Activated CD4-positive, CD25-positive, alpha-beta regulatory T cell (primary cell): ENCODE data around the gene LCORL.
"Not testable (repeated sequence)": the region's sequence is repeated elsewhere in the genome, so short reads cannot be mapped to it uniquely, and the experiment has no call there.

Experiments used
- DNase-seq, 4 experiments: peaks; one replicate each; lab custom pipeline; 2025; lab: John Stamatoyannopoulos, UW

The LCORL gene

GRCh38 chr4:18021720-18022571 lies at the start of gene LCORL:
LCORL (minus strand) TSS chr4:18021755; CDS start chr4:18021751, 4 bp downstream.
- DNase-seq: peak; percentile 71 to 77 (median 76)

GRCh38 chr4:18069810-18070209 lies 48.3 kb upstream of the LCORL start:
- no peak for DNase-seq

- DNase-seq: no peak
These were observed 45.5 kb upstream of the LCORL start for GRCh38 chr4:18067031-18067430.

- no peak for DNase-seq
These were observed 41.5 kb upstream of the LCORL start for GRCh38 chr4:18063079-18063478.

- no peak for DNase-seq
These were observed 36.4 kb upstream of the LCORL start for GRCh38 chr4:18057821-18058533.

- no peak for DNase-seq
These were observed 34.5 kb upstream of the LCORL start for GRCh38 chr4:18056030-18056429.

- DNase-seq: no peak
These were observed 30.6 kb upstream of the LCORL start for GRCh38 chr4:18052158-18052557.

- no peak for DNase-seq
These were observed 29.7 kb upstream of the LCORL start for GRCh38 chr4:18051281-18051680.

GRCh38 chr4:18050448-18050847 lies 28.9 kb upstream of the LCORL start:
- DNase-seq: no peak

GRCh38 chr4:18049446-18049845 lies 27.9 kb upstream of the LCORL start:
- no peak for DNase-seq

GRCh38 chr4:18042754-18043153 lies 21.2 kb upstream of the LCORL start:
- no peak for DNase-seq

- DNase-seq: no peak
These were observed 20.5 kb upstream of the LCORL start for GRCh38 chr4:18042012-18042411.

- DNase-seq: no peak
These were observed 19.6 kb upstream of the LCORL start for GRCh38 chr4:18041114-18041513.

GRCh38 chr4:18039113-18039512 lies 17.6 kb upstream of the LCORL start:
- no peak for DNase-seq

GRCh38 chr4:18036369-18036768 lies 14.8 kb upstream of the LCORL start:
- DNase-seq: not testable (repeated sequence)

GRCh38 chr4:18034099-18034498 lies 12.5 kb upstream of the LCORL start:
- no peak for DNase-seq

- DNase-seq: no peak
These were observed 11.8 kb upstream of the LCORL start for GRCh38 chr4:18033111-18034085.

- DNase-seq: no peak
These were observed 3.7 kb upstream of the LCORL start for GRCh38 chr4:18025288-18025687.

GRCh38 chr4:18022572-18023050 lies 1.1 kb upstream of the LCORL start:
- no peak for DNase-seq

GRCh38 chr4:18021470-18021719 lies 160 bp downstream of the LCORL start:
- no peak for DNase-seq

- peak; percentile 2 to 20 (median 15) for DNase-seq
These were observed 685 bp downstream of the LCORL start for GRCh38 chr4:18020671-18021469.
